ENCODE measurements around the gene ZNF366.

The ZNF366 gene

DNA sequence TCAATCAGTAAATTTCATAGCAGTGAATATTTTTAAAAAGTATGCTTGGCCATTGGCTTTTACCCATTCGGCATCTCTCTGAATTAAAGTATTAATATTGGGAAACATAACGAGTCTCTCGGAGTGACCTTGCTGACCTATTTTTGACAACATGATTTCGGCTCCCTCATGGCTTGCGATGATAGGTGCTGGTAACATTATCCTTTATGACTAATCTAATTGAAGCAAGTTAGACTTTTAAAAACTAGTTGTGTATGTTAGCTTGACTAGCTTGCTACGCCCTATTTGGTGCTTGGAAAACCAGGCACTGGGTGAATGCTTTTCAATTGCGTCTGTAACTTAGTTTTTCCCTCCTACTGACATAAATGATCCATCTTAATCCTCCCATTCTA lies 1.1 kb downstream of the ZNF366 start:
- Histone ChIP-seq H3K9me3 (ENCODE audit: insufficient read depth, low read length) (no peaks in the 10 kb centered on the region), H3K4me3 (ENCODE audit: insufficient read depth, low read length, poor library complexity, severe bottlenecking) (no peak overlapping the region), H3K4me2 (ENCODE audit: low read depth, low read length, poor library complexity, severe bottlenecking) (no peak overlapping the region), H3K79me2 (ENCODE audit: insufficient read depth, low read length) (no peaks in the 10 kb centered on the region), H4K20me1 (ENCODE audit: low read depth, low read length) (no peaks in the 10 kb centered on the region), H3K27ac (ENCODE audit: low read depth, low read length) (no peak overlapping the region), H3K27me3 (ENCODE audit: low read length) (no peaks in the 10 kb centered on the region), H3F3A (ENCODE audit: insufficient read depth) (no peaks in the 10 kb centered on the region), H3K36me3 (ENCODE audit: low read length) (no peaks in the 10 kb centered on the region), H2AFZ (ENCODE audit: low read depth, low read length, severe bottlenecking) (no peak overlapping the region), H3K9me2 (replicated peaks; ENCODE audit: insufficient read depth, low read length) (no peaks in the 10 kb centered on the region), H3K9ac (ENCODE audit: low read length) (no peak overlapping the region)
- TF ChIP-seq EZH2phosphoT487 (conservative IDR thresholded peaks at IDR 0.05; ENCODE audit: low read length) = no peak
- TF ChIP-seq, protein P1, sequence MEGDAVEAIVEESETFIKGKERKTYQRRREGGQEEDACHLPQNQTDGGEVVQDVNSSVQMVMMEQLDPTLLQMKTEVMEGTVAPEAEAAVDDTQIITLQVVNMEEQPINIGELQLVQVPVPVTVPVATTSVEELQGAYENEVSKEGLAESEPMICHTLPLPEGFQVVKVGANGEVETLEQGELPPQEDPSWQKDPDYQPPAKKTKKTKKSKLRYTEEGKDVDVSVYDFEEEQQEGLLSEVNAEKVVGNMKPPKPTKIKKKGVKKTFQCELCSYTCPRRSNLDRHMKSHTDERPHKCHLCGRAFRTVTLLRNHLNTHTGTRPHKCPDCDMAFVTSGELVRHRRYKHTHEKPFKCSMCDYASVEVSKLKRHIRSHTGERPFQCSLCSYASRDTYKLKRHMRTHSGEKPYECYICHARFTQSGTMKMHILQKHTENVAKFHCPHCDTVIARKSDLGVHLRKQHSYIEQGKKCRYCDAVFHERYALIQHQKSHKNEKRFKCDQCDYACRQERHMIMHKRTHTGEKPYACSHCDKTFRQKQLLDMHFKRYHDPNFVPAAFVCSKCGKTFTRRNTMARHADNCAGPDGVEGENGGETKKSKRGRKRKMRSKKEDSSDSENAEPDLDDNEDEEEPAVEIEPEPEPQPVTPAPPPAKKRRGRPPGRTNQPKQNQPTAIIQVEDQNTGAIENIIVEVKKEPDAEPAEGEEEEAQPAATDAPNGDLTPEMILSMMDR (IDR thresholded peaks at IDR 0.05; ENCODE audit: insufficient read depth, low read length, poor library complexity, severe bottlenecking) = no peak

DNA sequence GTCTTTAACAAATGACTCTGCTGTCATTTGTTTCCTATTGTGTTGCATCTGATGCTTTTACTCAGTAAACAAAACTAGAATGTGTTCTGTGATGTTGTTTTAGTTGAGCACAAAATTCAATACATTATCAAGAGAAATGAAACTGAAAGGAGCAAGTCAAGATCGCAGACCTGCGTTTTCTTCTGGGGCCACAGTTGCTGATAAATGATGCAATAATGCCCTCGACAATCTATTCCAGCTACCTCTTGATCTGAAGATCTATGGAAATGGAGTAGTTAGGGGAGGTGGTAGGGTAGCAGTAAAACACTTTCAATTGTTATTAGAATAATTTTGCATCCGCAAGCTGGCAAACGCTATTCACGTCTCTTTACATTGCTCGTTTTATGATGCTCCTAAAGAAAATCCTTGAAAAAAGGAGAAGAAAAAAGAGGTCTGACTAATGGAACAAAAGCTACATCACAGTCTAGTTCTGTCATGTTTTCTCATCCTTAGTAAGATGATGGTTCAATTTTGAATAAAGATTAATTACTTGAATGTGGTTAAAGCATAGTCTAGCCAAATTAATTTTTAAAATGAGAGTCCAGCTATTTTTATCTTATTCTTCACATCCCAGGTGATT lies 1.6 kb downstream of the ZNF366 start:
- Histone ChIP-seq H3K4me3 (ENCODE audit: insufficient read depth, low read length, poor library complexity, severe bottlenecking) (no peak overlapping the region), H3K9me2 (replicated peaks; ENCODE audit: insufficient read depth, low read length) (no peaks in the 10 kb centered on the region), H3K9me3 (ENCODE audit: insufficient read depth, low read length) (no peaks in the 10 kb centered on the region), H3K79me2 (ENCODE audit: insufficient read depth, low read length) (no peaks in the 10 kb centered on the region), H3K27ac (ENCODE audit: low read depth, low read length) (no peak overlapping the region), H3F3A (ENCODE audit: insufficient read depth) (no peaks in the 10 kb centered on the region), H4K20me1 (ENCODE audit: low read depth, low read length) (no peaks in the 10 kb centered on the region), H3K27me3 (ENCODE audit: low read length) (no peaks in the 10 kb centered on the region), H3K4me2 (ENCODE audit: low read depth, low read length, poor library complexity, severe bottlenecking) (no peak overlapping the region), H3K36me3 (ENCODE audit: low read length) (no peaks in the 10 kb centered on the region), H3K9ac (ENCODE audit: low read length) (no peak overlapping the region), H2AFZ (ENCODE audit: low read depth, low read length, severe bottlenecking) (no peak overlapping the region)
- no peak for TF ChIP-seq EZH2phosphoT487 (conservative IDR thresholded peaks at IDR 0.05; ENCODE audit: low read length)
- TF ChIP-seq, protein P1 (IDR thresholded peaks at IDR 0.05; ENCODE audit: insufficient read depth, low read length, poor library complexity, severe bottlenecking) = no peak

DNA sequence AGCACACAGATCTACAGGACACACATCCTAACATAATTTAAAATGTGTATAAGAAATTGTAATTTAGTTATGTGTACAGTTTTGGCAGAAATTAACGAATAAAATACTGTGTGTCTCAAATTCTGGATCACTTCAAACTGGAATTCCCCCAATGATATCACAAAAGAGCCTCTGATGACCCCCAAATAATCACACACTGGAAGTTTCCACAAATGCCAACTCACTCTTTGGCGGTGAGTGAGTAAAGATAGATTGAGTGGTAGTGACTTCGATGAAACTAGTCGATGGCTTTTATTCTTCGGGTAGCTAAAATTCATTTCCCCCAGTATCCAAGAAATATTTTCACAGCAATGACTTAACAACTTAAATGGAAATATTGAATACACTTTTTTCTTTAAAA lies 2.2 kb downstream of the ZNF366 start:
- H3K36me3 ChIP-seq (ENCODE audit: low read length) = no peaks in the 10 kb centered on the region
- no peaks in the 10 kb centered on the region for H3K9me3 ChIP-seq (ENCODE audit: insufficient read depth, low read length)
- H3K9ac ChIP-seq (ENCODE audit: low read length) = no peak overlapping the region
- H3K79me2 ChIP-seq (ENCODE audit: insufficient read depth, low read length) = no peaks in the 10 kb centered on the region
- H3K4me2 ChIP-seq (ENCODE audit: low read depth, low read length, poor library complexity, severe bottlenecking) = no peak overlapping the region
- TF ChIP-seq, protein P1 (IDR thresholded peaks at IDR 0.05; ENCODE audit: insufficient read depth, low read length, poor library complexity, severe bottlenecking) = no peak
- no peak for TF ChIP-seq EZH2phosphoT487 (conservative IDR thresholded peaks at IDR 0.05; ENCODE audit: low read length)
- no peaks in the 10 kb centered on the region for H3F3A ChIP-seq (ENCODE audit: insufficient read depth)
- no peak overlapping the region for H3K27ac ChIP-seq (ENCODE audit: low read depth, low read length)
- no peaks in the 10 kb centered on the region for H4K20me1 ChIP-seq (ENCODE audit: low read depth, low read length)
- H3K27me3 ChIP-seq (ENCODE audit: low read length) = no peaks in the 10 kb centered on the region
- no peak overlapping the region for H2AFZ ChIP-seq (ENCODE audit: low read depth, low read length, severe bottlenecking)
- no peak overlapping the region for H3K4me3 ChIP-seq (ENCODE audit: insufficient read depth, low read length, poor library complexity, severe bottlenecking)
- H3K9me2 ChIP-seq (replicated peaks; ENCODE audit: insufficient read depth, low read length) = no peaks in the 10 kb centered on the region
